HG02642 (cell line): ENCODE results near the gene DENND2C.

ENCODE experiments used
- ATAC-seq: cut with Tn5 transposase; IDR thresholded peaks from one replicate; pipeline ENCODE4 v1.9.1; 2021; ENCODE audit warnings: mild to moderate bottlenecking; ENCODE audit not compliant: unreplicated experiment, poor library complexity

The DENND2C gene

DNA sequence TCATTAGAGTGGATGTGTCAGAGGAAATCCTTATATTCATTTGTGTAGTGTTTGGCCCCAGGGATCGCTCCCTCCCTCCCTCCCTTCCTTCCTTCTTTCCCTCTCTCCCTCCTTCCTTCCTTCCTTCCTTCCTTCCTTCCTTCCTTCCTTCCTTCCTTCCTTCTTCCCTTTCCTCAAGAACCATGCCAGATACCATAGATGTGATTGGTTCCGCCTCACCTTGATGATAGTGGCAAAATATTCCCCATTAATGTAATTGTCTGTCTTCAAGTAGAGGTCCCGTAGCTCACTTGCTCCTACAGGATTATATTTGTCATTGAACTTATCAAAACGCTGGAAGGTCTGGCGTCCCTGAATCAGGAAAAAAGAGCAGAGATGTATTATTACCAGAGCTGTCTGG lies 7.8 kb upstream of the DENND2C start:
- no peak for ATAC-seq

GRCh38 chr1:114676115-114676514 lies 6.3 kb upstream of the DENND2C start:
- no peak for ATAC-seq

- ATAC-seq, result no peak
Measured at GRCh38 chr1:114671939-114672275, 2.1 kb upstream of the DENND2C start.

GRCh38 chr1:114671011-114671938 lies 1.4 kb upstream of the DENND2C start:
- ATAC-seq, result no peak

DNA sequence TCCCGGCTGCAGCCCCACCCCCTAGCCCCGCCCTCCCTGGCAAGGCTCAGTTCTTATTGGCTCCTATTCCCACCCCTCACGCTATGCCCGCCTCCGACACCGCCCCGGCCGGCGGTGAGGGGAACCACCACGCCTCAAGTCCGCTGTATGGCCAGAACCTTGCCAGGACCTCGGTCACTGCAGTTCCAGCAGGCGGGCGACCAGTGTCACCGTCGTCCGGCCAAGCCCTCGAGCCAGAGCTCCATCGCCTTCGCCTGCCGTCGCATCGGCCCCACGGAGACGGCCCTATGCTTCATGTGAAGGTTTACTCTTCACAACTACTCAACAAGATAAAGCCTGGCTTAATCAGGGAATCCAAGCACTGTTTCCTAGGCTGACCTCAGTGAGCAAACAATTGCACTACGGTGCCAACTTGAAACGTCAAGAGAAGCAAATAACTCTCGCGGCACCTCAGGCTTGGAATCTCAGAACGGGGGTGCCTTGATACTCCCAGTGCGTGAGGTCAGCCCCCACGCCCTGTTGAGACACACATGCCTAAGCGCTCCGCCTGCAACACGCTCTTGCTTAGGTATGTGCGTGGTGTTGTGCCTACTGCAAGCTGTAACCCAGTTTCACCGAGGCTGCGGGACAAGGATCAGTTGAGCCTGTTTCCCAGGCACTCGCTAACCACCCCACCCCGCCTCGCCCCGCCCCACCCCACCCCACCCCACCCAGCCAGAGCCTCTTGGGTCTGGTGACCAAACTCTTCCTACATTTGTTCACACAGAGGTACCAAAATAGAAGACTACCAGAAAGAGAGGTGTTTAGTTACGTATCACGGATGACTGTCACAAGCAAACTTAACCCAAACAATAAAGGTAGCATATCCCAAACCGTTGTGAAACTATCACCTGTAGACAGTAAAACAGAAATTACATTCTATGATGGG lies 498 bp upstream of the DENND2C start:
- ATAC-seq, result peak; percentile 99

DNA sequence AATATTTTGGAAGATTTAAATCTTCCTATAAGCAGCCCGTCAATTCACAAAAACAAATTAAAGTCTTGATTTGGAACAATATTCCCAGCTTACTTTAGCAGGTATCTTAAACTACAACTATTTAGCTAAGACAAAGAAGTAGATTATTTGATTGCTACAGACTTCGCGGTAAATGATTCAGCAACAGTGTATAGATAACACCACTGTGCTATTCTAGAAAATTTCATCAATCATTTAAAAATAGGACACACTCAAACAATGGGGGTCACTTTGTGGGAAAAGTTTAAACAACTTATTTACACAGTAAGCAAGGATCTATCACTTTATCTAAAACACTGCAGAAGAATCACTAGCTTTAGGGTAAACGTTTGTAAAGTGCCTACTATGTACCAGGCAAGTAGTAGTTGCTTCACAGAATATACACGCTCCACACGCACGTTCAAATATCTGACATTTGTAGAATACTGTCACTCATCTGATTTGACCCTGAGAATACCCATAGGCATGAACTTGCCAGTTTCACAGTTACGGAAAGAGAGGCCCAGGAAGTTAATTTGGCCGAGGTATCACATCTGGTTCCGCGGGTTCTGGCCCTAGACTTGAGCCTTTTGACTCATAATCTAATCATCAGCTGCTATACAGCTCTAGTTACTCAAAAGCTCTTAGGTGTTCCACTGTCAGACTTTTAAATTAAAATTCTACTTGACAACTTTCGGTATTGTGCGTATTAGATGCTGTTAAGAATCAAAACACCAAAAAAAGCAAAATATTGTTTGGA lies 876 bp downstream of the DENND2C start:
- ATAC-seq, result no peak

- ATAC-seq, result no peak
Measured at GRCh38 chr1:114668373-114668772, 1.5 kb downstream of the DENND2C start.

GRCh38 chr1:114666954-114667353 lies 2.9 kb downstream of the DENND2C start:
- no peak for ATAC-seq

DNA sequence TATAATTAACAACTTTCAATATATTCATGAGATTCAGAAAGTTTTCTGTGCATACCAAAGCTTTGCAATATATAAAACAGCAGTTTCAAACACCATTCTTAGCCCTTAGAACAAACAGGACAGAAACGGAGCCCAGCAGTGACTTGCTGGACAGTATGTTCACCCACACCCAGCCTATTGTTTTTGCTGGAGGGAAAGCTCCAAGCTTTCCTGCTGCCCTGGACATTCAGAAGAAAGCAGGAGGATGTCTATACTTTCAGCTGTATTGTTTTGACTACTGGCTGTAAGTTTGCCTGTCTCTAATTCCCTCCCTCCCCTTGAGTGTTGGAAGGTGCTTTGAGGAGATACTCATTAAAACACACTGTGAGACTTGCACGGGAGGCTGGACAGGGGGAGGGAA lies 9.6 kb downstream of the DENND2C start:
- ATAC-seq, result no peak

- no peak for ATAC-seq
Measured at GRCh38 chr1:114651893-114652292, 18.0 kb downstream of the DENND2C start.

DNA sequence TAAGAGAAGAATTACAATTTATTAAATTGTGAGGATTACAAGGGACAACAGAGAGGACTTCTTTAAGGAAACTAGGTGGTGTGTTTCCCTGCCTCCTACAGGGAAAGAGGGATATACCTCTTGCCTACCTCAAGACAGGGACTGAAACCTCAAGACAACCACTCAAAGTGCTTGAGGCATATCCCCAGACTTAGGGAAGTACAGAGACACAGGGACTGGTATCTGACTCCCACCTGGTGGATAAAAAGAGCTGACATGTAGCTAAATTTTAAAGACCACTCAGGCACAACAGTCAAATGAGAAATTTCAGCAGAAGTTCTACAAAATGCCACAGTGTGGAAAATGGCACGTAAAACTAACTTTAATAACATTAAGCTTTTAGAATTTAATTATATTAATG lies 21.3 kb downstream of the DENND2C start:
- no peak for ATAC-seq

GRCh38 chr1:114641377-114641776 lies 28.5 kb downstream of the DENND2C start:
- no peak for ATAC-seq

DNA sequence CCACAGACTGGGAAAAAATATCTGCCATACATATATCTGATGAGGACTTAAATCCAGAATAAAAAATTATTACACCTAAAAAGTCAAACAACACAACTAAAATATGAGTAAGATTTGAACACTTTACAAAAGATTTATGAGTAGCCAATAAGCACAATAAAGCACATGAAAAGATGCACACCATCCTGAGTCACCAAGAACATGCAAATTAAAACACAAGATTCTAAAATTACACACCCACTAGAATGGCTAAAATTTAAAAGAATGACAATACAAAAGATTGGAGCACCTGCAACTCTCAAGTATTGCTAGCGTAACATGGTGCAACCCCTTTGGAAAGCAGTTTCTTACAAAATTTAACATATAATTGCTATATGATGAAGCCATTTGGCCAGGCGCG lies 30.9 kb downstream of the DENND2C start:
- ATAC-seq, result no peak

- no peak for ATAC-seq
Measured at GRCh38 chr1:114632427-114632826, 37.4 kb downstream of the DENND2C start.

- no peak for ATAC-seq
Measured at GRCh38 chr1:114627107-114627506, 42.7 kb downstream of the DENND2C start.

DNA sequence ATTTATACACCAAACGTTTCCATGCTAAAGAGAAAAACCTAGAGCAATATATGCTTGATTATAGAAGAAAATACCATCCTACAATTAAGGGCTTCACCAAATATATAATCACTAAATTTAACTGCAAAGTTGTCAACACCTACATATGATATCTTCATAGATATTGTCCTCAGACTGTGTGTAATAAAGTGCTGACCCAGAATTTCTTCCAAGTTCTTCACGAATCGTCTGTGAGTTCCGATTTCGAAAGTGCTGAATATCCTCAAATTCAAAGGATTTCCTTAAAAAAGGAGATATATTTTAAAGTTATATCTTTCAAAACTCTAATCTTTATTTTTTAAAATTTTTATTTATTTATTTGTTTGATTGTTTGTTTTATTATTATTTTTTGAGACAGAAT lies 46.5 kb downstream of the DENND2C start:
- no peak for ATAC-seq

DNA sequence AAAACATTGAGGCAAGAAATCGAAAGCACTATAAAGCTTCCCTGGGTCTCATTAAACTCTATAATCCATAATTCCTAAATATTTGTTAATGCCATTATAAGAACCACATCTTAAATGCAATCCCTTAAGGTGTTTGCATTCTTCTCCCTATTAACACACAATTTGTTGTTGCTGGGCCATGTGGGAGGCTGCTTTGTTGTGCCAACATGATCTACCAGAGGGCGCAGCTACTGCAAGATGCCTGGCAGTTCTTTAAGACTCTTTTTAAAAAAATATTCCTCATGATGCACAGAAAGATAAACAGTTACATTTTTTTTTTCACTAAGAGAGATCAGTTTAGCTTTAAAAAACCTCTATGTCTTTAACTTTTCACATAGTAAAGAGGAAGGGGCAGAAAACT lies 49.4 kb downstream of the DENND2C start:
- ATAC-seq, result no peak

DNA sequence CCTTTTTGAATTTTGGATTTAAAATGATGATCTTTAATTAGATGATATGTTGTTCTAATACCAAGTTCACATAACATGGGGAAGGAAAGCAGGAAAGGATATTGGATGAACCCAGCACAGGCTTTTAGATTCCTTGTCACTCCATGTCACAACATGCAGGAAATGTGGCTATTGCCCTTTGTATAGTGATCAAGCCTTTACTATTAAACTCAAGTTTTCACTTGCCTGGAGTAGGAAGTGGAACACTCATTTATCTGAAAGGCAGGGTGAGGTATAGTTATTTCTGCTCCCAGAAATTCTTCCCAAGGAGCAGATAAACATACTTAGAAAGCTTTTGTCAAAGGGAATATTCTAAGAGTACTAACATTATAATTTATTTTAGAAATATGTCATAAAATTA lies 51.2 kb downstream of the DENND2C start:
- no peak for ATAC-seq

DNA sequence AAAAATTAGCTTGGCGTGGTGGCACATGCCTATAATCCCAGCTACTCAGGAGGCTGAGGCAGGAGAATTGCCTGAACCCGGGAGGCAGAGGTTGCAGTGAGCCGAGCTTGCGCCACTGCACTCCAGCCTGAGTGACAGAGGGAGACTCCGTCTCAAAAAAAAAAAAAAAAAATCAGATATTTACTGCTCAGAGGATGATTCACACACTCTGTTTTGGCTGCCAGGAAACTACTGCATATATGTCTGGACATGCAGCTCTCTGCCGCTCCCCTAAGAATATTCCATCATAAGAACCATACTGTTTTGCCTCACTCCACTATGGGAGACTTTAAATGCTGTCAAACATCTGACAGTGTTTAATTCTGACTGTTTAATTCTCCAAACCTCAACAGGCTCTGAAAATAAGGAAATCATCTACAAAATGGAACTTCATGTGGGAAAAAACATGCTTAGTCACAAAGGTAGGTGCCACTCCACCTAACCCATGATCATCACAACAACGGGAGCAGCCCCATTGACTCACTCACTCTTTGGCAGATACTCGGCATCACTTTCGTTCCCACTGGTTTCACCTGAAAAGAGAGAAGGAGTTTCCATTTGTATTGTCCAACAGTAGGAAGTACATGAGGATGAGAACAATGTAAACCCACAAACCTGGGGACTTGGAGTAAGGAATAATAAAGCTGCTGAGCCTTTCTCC lies 59.2 kb downstream of the DENND2C start:
- ATAC-seq, result no peak

GRCh38 chr1:114609826-114610225 lies 60.0 kb downstream of the DENND2C start:
- ATAC-seq, result no peak
